Measurements from ENCODE around the gene AFF4. TPM values are rescaled to one million over a fixed set of nuclear protein-coding genes. Genes with fewer than 3 reads are reported as not detected.

Gene AFF4
- total and polyA plus RNA-seq, 2 experiments from 2014 or later, result 32.5 to 83.6 TPM

GRCh38 chr5:132830436-132831094 lies 132.9 kb downstream of the AFF4 start, which contains the start of gene SHROOM1:
Gene SHROOM1 (minus strand): TSS chr5:132830647. CDS start chr5:132826140, 4,507 bp downstream.
- Histone ChIP-seq H3K36me3 (no peaks in the 10 kb centered on the region), H3K9me3 (ENCODE audit: low read depth) (no peaks in the 10 kb centered on the region), H3K4me3 (peak within 1 kb of the TSS; percentile 47), H3K4me1 (ENCODE audit: low read depth) (no peaks in the 10 kb centered on the region), H3K27me3 (peaks cover 58% of the 10 kb centered on the region), H3K27ac (no peak within 1 kb of the TSS)
- no peak for TF ChIP-seq CTCF (IDR thresholded peaks at IDR 0.05; ENCODE audit: low read depth, low read length)
- DNase-seq (ENCODE audit: low read depth in 1 of 2, low spot score in 1 of 2), result peak; percentile 66 to 82

GRCh38 chr5:132829742-132830435 lies 133.5 kb downstream of the AFF4 start:
- peak; percentile 75 to 81 for DNase-seq (ENCODE audit: low read depth in 1 of 2, low spot score in 1 of 2)
- H3K9me3 ChIP-seq (ENCODE audit: low read depth), result no peaks in the 10 kb centered on the region
- H3K27ac ChIP-seq, result no peak overlapping the region
- peak; percentile 93 for TF ChIP-seq CTCF (IDR thresholded peaks at IDR 0.05; ENCODE audit: low read depth, low read length)
- H3K4me1 ChIP-seq (ENCODE audit: low read depth), result no peaks in the 10 kb centered on the region
- H3K4me3 ChIP-seq, result peak overlapping the region; percentile 47
- H3K27me3 ChIP-seq, result peaks cover 65% of the 10 kb centered on the region
- H3K36me3 ChIP-seq, result no peaks in the 10 kb centered on the region

DNA sequence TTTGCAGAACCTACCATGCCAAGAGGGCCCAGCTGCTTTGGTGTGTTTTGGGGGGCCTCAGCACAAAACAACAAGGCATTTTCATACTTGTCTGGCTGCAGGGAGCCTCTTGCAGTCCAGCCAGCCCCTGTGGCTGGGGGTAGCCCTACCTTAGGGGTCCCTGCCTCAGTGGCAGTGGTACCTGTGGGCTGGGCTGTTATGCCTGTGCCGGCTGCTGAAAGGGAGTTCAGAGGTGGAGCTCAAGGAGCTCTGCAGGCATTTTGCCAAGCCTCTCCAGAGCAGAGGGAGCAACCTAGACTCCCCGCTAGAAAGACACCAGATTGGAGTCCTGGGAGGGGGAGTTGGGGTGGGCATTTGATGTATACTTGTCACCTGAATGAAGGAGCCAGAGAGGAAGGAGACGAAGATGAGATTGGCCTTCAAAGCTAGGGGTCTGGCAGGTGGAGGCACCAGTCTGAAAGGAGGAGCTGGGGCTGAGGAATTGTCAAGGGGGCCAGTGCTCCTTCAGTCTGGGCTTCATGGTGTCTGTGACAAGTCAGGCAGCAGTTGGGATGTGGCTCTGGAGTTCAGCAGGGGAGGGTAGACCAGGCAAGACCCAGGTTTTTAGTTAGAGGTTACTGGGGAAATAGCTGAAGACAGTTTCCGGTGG lies 134.5 kb downstream of the AFF4 start:
- Histone ChIP-seq H3K27ac (no peak overlapping the region), H3K9me3 (ENCODE audit: low read depth) (no peaks in the 10 kb centered on the region), H3K36me3 (no peaks in the 10 kb centered on the region), H3K27me3 (peaks cover 72% of the 10 kb centered on the region), H3K4me1 (ENCODE audit: low read depth) (no peaks in the 10 kb centered on the region), H3K4me3 (no peak overlapping the region)
- DNase-seq (ENCODE audit: low read depth in 1 of 2, low spot score in 1 of 2), result no peak
- no peak for TF ChIP-seq CTCF (IDR thresholded peaks at IDR 0.05; ENCODE audit: low read depth, low read length)

DNA sequence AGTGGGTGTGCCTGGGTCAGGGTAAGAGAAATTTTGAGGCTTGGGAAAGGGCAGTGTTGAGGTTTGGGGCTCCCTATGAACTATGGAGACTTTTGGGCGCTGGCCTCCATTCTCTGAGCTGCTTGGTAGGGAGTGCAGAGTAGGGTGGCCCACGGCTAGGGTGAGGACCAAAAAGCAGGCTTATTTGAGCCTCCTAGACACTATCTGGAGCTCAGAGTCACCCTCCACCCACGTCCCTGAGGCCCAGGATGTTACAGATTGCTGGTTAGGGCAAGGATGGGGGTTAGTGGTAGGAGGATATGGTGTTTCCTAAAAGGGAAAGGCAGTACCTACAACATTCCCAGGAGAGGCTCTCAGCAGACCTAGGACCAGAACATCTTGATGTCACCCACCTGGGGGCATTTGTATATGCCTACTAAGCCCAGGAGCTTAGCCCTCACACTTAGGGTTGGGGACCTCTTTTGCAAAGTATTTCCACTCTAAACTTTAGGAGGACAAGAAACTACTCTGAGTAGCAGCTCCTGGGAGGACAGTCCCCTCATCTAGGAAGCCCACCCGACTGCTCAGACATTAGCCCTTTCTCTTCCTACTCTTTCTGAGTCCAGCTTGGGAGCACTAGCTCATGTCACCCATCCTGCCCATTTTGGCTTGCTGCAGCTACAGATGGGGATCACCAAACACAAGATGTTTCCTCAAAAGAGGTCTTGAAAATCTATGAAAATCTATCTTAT lies 135.3 kb downstream of the AFF4 start:
- TF ChIP-seq CTCF (IDR thresholded peaks at IDR 0.05; ENCODE audit: low read depth, low read length), result no peak
- Histone ChIP-seq H3K36me3 (no peaks in the 10 kb centered on the region), H3K27me3 (peaks cover 70% of the 10 kb centered on the region), H3K27ac (no peak overlapping the region), H3K4me1 (ENCODE audit: low read depth) (peaks cover 6% of the 10 kb centered on the region), H3K9me3 (ENCODE audit: low read depth) (no peaks in the 10 kb centered on the region), H3K4me3 (no peak overlapping the region)
- DNase-seq (ENCODE audit: low read depth in 1 of 2, low spot score in 1 of 2), result no peak

- TF ChIP-seq CTCF (IDR thresholded peaks at IDR 0.05; ENCODE audit: low read depth, low read length), result no peak
- no peaks in the 10 kb centered on the region for H3K9me3 ChIP-seq (ENCODE audit: low read depth)
- peaks cover 6% of the 10 kb centered on the region for H3K4me1 ChIP-seq (ENCODE audit: low read depth)
- H3K27ac ChIP-seq, result no peak overlapping the region
- no peak for DNase-seq (ENCODE audit: low read depth in 1 of 2, low spot score in 1 of 2)
- peaks cover 65% of the 10 kb centered on the region for H3K27me3 ChIP-seq
- no peak overlapping the region for H3K4me3 ChIP-seq
- no peaks in the 10 kb centered on the region for H3K36me3 ChIP-seq
Measured at GRCh38 chr5:132826424-132827082, 136.9 kb downstream of the AFF4 start.

Data from cardiac muscle cell (in vitro differentiated cells and primary cell).